HG03039 (cell line): ENCODE results near the gene OR2T1.
"Not testable (repeated sequence)": the region's sequence is repeated elsewhere in the genome, so short reads cannot be mapped to it uniquely, and the experiment has no call there.

Experiments used
- ATAC-seq: cut with Tn5 transposase; IDR thresholded peaks from one replicate; pipeline ENCODE4 v1.9.1; 2021; ENCODE audit warnings: mild to moderate bottlenecking, moderate library complexity; ENCODE audit not compliant: unreplicated experiment

Gene OR2T1

DNA sequence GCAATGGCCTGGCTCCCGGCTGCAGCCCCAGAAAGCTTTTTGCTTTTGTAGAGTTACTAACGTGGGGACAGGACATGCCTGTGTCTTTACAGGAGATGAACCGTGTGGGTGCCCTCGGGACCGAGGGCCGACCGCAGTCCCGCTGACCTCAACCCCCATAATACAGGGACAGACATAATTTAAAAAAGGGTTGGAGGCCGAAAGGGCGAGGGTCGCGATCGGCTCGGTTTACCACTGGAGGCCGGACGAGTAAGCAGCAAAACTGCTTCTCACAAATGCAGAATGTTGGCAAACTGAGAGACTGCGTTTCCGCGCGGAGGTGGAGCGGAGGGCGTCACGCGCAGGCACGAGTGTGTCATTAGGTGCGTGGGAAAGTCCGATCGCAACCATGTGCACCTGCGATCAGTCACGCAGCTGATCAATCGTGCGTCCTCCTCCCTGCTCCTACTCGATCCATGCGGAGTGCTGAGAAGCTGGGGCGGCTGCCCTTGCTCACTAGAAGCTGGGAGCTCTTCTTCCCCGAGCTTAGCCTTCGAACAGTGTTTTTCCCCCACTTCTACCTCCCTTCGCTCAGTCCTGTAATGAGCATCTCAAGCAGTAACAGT lies 31.1 kb downstream of the OR2T1 start:
- not testable (repeated sequence) for ATAC-seq

DNA sequence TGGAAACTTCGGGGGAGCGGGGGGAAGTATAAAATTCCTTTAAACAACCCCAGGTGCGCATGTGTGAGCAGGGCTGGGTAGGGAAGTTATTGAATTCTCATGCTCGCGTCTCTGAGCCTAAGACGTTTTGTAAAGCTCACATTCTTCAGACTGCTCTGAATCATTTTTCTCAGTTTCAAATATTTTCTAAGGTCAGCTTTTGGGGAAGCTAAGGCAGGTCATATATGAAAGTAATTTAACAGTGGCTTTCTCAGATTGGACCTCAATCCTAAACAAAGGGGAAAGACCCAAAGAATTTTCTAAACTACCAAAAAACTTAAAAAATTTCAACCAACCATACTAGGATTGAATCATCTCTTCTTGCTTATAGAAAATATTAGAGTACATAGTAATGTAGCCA lies 32.1 kb downstream of the OR2T1 start:
- ATAC-seq = not testable (repeated sequence)

DNA sequence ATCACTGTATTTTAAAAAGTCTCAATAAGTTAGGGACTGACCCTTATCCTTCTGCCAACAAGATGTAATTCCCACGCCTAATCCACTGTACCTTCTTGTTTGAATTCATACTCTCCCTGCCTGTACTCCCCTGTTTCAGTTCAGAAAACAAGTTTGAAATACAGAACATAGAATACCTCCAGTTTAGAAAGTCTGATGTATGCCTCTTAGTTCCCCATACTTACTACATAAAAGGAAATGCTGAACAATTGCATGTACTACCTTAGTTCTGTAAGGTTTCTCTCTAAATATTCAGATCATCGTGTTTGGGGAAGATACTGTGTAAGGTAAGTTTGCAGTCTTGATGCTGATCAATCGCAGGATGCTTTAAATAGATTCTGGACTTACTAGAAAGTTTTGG lies 33.5 kb downstream of the OR2T1 start:
- not testable (repeated sequence) for ATAC-seq

DNA sequence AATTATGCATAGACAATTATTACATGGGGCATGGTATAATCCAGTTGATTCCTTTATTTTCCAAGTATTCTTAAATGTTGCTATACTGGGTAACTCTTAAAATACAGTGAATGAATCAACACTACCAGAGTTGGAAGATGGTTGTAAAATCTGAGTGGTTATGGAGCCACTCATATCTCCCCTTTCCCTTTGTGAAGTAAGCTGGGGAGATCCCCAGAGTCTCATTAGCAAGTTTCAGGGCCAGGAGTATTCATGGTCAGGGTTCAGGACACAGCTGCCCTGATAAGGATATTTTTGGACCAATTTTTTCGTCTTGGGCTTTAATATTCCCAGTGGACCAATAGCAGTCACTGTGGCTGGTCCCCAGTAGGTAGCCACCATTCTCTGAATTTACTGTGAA lies 35.8 kb downstream of the OR2T1 start:
- peak; percentile 50 for ATAC-seq

DNA sequence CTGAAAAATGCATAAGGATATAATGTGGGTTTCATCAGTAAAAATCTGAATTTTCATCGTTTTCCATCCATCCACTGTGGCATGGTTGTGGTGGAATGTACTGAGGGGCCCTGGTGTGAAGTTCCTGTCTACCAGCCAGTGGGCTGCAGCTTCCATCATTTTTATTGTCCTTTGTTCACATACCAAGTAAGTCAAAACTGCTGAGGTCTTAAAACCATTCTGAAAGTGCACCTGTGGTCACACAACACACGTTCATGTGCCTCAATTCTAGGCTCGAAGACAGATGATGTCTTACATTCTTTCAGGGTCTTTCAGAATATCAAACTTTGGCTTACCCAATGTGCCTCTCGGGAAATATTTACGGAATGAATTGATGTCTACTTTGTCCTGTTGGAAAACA lies 36.4 kb downstream of the OR2T1 start:
- ATAC-seq = not testable (repeated sequence)

DNA sequence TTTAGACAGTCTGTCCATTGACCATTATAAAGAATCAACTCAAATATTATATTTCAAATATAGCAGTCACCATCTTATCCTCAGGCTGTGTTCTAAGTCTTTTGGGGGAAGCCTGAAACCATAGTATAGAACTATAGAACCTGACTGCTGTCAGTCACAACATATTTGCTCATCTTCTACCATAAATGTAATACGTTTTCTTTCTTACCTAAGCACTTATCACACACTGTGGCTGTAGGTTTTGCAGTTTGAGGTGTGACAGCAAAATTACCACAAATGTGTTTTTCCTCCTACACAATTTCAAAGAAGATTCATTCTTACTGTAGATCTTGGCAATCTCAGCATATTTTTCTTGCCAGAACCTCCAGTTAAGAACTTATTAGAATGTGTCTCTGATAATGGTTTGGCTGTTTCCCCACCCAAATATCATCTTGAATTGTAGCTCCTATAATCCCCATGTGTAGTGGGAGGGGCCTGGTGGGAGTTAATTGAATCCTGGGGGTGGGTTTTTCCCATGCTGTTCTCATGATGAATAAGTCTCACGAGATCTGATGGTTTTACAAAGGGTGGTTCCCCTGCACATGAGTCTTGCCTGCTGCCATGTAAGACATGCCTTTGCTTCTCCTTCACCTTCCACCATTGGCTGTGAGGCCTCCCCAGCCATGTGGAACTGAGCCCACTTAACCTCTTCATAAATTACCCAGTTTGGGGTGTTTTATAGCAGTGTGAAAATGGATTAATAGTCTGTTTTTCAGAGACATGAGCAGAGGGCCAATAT lies 39.8 kb downstream of the OR2T1 start:
- not testable (repeated sequence) for ATAC-seq

DNA sequence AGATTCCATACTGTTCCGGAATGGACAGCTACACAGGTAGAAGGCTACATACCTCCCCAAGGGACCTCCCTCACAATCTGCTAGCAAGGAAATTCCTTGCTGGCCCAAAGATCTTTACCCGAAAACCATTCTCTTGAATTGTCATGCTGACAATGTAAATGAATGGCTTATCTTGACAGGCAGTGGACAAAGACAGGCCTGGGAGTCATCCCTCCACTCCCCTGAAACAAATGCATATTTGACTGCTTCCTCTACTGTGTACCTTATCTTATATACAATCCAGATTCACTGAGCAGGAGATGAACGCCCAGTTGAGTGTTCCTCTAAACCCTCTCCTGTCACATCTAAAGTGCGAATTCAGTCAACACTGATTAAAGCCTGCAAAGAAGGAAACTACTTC lies 41.8 kb downstream of the OR2T1 start:
- not testable (repeated sequence) for ATAC-seq

DNA sequence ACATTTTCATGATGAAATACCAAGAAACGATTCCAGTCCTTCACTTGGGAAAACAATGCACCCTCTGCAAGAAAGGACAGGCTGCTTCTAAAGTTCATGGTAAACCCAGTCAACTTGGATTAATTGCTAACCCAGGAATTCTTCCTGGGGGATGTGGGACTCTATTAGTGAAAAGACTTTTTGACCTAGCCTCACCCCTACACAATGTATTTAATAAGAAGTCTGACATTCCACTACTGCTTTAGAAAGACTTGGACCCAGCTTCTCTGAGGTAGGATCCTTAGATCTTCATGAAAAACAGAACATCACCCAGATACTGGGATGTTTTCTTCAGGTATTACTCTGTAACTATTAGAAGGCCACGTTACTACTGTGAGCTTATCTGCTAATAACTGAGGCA lies 42.6 kb downstream of the OR2T1 start, which contains the start of gene OR2T2:
TSS of gene OR2T2 (plus strand) at position 239 of the 400 bp plus-strand sequence. CDS start 7,161 bp downstream, outside the sequence.
- not testable (repeated sequence) for ATAC-seq

DNA sequence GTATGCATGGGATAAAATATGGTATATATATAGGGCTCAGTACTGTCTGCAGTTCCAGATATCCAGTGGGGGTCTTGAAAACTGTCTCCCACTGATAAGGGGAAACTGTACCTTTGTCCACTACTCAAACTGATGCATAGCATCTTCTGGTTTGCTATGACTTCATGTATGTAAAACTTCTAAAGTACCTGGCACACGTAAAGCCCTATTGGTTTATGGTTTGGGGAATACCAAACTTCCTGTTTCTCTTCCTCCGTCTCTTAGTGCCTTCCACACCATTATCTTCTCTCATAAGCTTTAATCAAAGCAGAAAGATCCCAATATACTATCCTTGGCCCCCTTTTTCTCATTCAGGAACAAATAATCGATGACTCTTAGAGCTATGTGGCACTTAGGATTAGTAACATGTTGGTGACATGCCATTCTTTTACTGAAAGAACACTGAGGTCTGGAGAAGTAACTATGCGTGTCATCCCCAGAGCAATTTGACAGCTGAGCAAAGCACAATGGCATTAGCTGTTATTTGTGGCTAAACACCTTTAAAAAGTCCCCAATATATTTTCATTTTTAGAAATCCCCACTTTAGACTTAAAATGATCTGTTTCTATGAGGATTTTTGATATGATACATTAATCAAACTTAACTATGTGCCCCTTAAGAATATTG lies 45.7 kb downstream of the OR2T1 start:
- peak; percentile 52 for ATAC-seq

DNA sequence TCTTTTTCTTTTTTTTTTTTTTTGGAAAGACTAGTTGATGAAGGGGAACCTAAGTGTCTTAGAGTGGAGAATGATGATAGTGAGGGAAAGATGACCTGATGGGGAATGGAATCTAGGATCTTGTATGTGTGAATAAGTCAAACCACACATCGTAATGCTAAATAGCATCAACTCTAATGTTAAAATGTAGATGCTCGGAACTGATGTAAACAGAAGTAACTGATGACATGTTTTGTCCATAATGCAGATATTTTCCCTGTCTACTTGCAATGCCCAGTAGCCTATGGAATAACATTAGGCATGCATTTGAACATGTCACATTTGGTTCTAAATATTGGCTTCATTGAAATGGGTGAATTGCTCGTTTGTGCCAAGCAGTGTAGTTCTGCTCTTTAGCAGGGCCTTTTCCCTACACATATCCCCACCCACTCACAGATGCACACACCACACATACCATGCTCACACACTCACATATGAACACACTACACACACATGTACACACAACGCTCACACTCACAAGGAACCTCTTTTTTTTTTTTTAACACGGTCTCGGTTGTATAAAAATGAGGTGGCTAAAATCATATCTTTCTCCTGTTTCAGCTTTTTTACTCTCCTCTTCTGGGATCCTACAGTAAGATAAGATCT lies 47.1 kb downstream of the OR2T1 start:
- not testable (repeated sequence) for ATAC-seq

DNA sequence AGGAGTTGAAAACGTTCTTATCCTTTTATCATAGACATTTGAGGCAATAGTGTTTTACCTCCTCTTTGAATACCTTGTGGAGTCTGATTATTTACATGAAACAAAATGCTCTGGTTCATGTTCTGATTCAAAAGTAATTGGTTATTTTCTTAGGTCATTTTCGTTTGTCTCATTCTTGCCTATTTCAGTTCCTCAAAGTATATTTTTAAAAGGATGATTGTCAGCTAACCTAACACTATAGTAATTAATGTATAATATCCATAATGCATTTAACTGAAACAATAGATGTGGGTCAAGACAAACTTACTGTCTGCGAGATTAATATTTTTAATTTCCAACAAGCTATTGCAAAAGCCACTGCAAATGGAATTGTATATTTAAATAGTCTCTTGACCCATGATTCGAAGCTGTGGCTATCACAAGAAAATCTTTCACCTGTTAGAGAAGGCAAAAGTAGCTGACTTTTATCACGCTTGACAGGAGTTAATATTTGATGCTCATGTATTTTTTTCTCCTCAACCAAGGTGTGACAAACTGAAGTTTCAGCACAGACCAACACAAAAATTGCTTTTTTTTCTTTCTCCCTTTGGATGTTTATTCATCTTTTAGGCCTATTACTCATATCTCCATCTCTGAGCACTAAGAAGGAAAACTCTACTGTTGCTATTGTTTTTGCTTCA lies 47.8 kb downstream of the OR2T1 start:
- peak; percentile 50 for ATAC-seq

DNA sequence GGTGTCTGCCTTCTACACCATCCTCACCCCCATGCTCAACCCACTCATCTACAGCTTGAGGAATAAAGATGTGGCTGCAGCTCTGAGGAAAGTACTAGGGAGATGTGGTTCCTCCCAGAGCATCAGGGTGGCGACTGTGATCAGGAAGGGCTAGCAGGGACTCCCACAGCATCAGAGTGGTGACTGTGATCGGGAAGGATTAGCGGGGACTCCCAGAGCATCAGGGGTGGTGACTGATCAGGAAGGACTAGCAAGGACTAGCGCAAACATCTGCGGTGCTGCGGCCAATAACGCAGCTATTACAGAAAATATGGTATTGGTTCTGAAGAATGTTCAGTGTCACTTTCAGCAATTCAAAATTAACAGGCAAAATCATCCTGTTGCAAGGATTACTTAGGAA lies 50.8 kb downstream of the OR2T1 start:
- ATAC-seq = not testable (repeated sequence)

DNA sequence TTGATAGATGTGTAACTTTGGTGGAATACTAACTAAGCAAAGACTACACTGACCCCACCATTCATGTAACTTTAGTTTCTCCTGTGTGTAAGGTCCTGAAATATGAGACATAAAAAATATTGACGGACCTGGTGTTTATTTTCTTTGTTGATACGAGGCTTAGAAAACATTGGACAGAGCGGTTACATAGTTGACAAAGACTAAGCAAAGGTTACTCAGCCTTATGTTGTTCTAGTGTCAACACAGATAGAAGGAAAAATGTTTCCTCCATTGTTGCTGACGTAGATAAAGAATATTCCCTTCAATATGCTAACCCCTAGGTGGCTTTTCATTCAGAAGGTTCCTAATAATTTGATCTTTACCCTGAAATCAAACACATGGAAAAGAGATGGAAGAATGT lies 52.2 kb downstream of the OR2T1 start:
- not testable (repeated sequence) for ATAC-seq

DNA sequence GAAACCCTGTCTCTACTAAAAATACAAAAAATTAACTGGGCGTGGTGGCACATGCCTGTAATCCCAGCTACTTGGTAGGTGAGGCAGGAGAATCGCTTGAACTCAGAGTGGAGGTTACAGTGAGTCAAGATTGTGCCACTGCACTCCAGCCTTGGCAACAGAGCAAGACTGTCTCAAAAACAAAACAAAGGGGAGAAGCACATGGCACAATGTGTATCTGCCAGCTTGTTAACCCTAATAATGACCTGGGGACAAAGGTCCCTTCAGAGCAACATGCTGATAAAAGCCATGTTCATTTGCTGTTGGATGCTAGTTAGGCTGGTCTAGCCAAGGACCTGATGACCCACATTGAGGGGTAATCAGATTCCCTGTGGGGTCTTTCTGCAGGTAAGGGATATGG lies 53.8 kb downstream of the OR2T1 start:
- ATAC-seq = not testable (repeated sequence)
